ENCODE data around the gene OR4D10. TPM values are rescaled to one million over a fixed set of nuclear protein-coding genes. Genes with fewer than 3 reads are reported as not detected.

Gene OR4D10
- polyA plus RNA-seq, 1 of the 3 experiments (the other 2 are of a cell fraction), result not detected

DNA sequence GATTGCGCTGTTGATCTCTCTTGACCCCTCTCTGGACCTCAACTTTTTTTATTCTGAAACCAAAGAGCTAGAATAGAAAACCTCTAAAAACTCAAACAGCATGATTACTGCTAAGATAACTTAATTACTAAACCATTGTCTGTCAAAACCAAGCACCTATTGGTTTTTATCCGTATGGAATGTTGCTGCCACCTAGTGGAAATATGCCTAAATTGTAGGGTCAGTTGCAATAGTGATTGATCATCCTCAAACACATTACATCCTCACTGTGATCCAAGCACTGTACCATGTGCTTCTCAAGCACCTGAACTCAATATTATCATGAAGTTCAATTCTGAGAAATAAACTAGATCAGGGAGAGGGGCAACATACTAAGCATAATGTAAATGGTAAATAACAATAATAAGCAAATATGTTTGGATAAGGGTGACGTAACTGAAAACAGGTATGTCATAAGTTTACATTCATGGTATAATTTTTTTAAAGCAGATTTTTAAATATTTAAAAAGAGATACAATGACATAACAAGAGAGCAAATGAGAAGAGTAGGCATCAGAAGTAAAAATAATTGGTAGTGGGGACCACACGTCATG, 43.1 kb upstream of the OR4D10 start:
- ChIA-PET CTCF (interaction anchor here (0.7 to 2.8 kb wide), 10 partner anchors 9 to 792 kb away, joined by 3 to 12 read pairs (median 3); partner anchors contain the start of gene DTX4), POLR2A (no interaction called here)
- Histone ChIP-seq H3K9me2 (no peaks in the 10 kb centered on the region), H3K9ac (no peak overlapping the region), H2AFZ (ENCODE audit: low read depth) (no peak overlapping the region), H3K27me3 (ENCODE audit: insufficient read depth) (peaks cover 4% of the 10 kb centered on the region; the same call in 1 of the 2 replicates), H4K20me1 (ENCODE audit: insufficient read depth) (no peaks in the 10 kb centered on the region), H3K36me3 (replicated peaks in 1 of 2; ENCODE audit: control insufficient read depth in 1 of 2, insufficient read depth in 2 of 2, low read length in 1 of 2) (no peaks in the 10 kb centered on the region), H3K9me3 (no peaks in the 10 kb centered on the region), H3K4me3 (ENCODE audit: low read depth in 2 of 2, low read length in 1 of 2) (no peak overlapping the region; a peak in 1 of 4 replicates), H3F3A (replicated peaks; ENCODE audit: insufficient read depth) (no peaks in the 10 kb centered on the region), H3K27ac (ENCODE audit: low read depth in 2 of 2, low read length in 1 of 2) (no peak overlapping the region), H3K4me1 (ENCODE audit: control insufficient read depth in 1 of 2, insufficient read depth in 2 of 2, low read depth in 1 of 2, low read length in 1 of 2) (no peaks in the 10 kb centered on the region), H3K79me2 (ENCODE audit: insufficient read depth) (no peaks in the 10 kb centered on the region), H3K4me2 (no peak overlapping the region)
- DNase-seq, result peak; percentile 34
- TF ChIP-seq, protein P1, sequence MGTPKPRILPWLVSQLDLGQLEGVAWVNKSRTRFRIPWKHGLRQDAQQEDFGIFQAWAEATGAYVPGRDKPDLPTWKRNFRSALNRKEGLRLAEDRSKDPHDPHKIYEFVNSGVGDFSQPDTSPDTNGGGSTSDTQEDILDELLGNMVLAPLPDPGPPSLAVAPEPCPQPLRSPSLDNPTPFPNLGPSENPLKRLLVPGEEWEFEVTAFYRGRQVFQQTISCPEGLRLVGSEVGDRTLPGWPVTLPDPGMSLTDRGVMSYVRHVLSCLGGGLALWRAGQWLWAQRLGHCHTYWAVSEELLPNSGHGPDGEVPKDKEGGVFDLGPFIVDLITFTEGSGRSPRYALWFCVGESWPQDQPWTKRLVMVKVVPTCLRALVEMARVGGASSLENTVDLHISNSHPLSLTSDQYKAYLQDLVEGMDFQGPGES (IDR thresholded peaks at IDR 0.05; ENCODE audit: low read depth, low read length), result no peak
- TF ChIP-seq, protein P2, sequence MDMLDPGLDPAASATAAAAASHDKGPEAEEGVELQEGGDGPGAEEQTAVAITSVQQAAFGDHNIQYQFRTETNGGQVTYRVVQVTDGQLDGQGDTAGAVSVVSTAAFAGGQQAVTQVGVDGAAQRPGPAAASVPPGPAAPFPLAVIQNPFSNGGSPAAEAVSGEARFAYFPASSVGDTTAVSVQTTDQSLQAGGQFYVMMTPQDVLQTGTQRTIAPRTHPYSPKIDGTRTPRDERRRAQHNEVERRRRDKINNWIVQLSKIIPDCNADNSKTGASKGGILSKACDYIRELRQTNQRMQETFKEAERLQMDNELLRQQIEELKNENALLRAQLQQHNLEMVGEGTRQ (IDR thresholded peaks at IDR 0.05; ENCODE audit: borderline replicate concordance, low read depth, low read length), result no peak
- TF ChIP-seq SMC3 (IDR thresholded peaks at IDR 0.05; ENCODE audit: low read depth, low read length) (no peak; the same call in 1 of the 2 replicates), TCF12 (IDR thresholded peaks at IDR 0.05) (no peak), MXI1 (IDR thresholded peaks at IDR 0.05; ENCODE audit: low read depth, low read length) (no peak), EZH2phosphoT487 (IDR thresholded peaks at IDR 0.05; ENCODE audit: borderline replicate concordance, low read depth) (no peak), FOSL2 (IDR thresholded peaks at IDR 0.05; ENCODE audit: borderline replicate concordance, low read depth) (no peak), TAF1 (IDR thresholded peaks at IDR 0.05; ENCODE audit: borderline replicate concordance, low read depth, low read length) (no peak), JUND (IDR thresholded peaks at IDR 0.05) (no peak), POLR2AphosphoS5 (IDR thresholded peaks at IDR 0.05; ENCODE audit: low read depth, low read length) (no peak), RAD21 (IDR thresholded peaks at IDR 0.05; ENCODE audit: low read length) (peak; percentile 62), FOXJ3 (CRISPR knock-in tag; IDR thresholded peaks at IDR 0.05) (no peak), ELF1 (IDR thresholded peaks at IDR 0.05) (no peak)
- TF ChIP-seq, protein P3, sequence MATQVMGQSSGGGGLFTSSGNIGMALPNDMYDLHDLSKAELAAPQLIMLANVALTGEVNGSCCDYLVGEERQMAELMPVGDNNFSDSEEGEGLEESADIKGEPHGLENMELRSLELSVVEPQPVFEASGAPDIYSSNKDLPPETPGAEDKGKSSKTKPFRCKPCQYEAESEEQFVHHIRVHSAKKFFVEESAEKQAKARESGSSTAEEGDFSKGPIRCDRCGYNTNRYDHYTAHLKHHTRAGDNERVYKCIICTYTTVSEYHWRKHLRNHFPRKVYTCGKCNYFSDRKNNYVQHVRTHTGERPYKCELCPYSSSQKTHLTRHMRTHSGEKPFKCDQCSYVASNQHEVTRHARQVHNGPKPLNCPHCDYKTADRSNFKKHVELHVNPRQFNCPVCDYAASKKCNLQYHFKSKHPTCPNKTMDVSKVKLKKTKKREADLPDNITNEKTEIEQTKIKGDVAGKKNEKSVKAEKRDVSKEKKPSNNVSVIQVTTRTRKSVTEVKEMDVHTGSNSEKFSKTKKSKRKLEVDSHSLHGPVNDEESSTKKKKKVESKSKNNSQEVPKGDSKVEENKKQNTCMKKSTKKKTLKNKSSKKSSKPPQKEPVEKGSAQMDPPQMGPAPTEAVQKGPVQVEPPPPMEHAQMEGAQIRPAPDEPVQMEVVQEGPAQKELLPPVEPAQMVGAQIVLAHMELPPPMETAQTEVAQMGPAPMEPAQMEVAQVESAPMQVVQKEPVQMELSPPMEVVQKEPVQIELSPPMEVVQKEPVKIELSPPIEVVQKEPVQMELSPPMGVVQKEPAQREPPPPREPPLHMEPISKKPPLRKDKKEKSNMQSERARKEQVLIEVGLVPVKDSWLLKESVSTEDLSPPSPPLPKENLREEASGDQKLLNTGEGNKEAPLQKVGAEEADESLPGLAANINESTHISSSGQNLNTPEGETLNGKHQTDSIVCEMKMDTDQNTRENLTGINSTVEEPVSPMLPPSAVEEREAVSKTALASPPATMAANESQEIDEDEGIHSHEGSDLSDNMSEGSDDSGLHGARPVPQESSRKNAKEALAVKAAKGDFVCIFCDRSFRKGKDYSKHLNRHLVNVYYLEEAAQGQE (IDR thresholded peaks at IDR 0.05; ENCODE audit: low read depth, low read length), result no peak
- TF ChIP-seq, protein P4, sequence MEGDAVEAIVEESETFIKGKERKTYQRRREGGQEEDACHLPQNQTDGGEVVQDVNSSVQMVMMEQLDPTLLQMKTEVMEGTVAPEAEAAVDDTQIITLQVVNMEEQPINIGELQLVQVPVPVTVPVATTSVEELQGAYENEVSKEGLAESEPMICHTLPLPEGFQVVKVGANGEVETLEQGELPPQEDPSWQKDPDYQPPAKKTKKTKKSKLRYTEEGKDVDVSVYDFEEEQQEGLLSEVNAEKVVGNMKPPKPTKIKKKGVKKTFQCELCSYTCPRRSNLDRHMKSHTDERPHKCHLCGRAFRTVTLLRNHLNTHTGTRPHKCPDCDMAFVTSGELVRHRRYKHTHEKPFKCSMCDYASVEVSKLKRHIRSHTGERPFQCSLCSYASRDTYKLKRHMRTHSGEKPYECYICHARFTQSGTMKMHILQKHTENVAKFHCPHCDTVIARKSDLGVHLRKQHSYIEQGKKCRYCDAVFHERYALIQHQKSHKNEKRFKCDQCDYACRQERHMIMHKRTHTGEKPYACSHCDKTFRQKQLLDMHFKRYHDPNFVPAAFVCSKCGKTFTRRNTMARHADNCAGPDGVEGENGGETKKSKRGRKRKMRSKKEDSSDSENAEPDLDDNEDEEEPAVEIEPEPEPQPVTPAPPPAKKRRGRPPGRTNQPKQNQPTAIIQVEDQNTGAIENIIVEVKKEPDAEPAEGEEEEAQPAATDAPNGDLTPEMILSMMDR (IDR thresholded peaks at IDR 0.05), result peak; percentile 71
- TF ChIP-seq, protein P5, sequence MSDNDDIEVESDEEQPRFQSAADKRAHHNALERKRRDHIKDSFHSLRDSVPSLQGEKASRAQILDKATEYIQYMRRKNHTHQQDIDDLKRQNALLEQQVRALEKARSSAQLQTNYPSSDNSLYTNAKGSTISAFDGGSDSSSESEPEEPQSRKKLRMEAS (IDR thresholded peaks at IDR 0.05; ENCODE audit: low read depth), result no peak
- TF ChIP-seq, protein P6, sequence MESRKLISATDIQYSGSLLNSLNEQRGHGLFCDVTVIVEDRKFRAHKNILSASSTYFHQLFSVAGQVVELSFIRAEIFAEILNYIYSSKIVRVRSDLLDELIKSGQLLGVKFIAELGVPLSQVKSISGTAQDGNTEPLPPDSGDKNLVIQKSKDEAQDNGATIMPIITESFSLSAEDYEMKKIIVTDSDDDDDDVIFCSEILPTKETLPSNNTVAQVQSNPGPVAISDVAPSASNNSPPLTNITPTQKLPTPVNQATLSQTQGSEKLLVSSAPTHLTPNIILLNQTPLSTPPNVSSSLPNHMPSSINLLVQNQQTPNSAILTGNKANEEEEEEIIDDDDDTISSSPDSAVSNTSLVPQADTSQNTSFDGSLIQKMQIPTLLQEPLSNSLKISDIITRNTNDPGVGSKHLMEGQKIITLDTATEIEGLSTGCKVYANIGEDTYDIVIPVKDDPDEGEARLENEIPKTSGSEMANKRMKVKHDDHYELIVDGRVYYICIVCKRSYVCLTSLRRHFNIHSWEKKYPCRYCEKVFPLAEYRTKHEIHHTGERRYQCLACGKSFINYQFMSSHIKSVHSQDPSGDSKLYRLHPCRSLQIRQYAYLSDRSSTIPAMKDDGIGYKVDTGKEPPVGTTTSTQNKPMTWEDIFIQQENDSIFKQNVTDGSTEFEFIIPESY (IDR thresholded peaks at IDR 0.05; ENCODE audit: borderline replicate concordance, low read depth), result no peak
- 61% methylated on average over 4 of the region's 4 CpGs for WGBS (ENCODE audit: low lambda C conversion rate)
